Activated CD4-positive, alpha-beta T cell treated with anti-CD3 and anti-CD28 coated beads for 24 hours (primary cell): ENCODE results near the gene ORC3.
"Not testable (repeated sequence)": the region's sequence is repeated elsewhere in the genome, so short reads cannot be mapped to it uniquely, and the experiment has no call there.

Experiments used
- DNase-seq, 2 donors: peaks; one replicate each; pipeline ENCODE4 v3.0.0-alpha.2; 2020; ENCODE audit warnings: low read depth in 2 of 2

The ORC3 gene

GRCh38 chr6:87661016-87661415, 71.1 kb downstream of the ORC3 start:
- DNase-seq: no peak

- DNase-seq: no peak
Measured at GRCh38 chr6:87661503-87661902, 71.6 kb downstream of the ORC3 start.

- DNase-seq: no peak
Measured at GRCh38 chr6:87663434-87663833, 73.5 kb downstream of the ORC3 start.

GRCh38 chr6:87664921-87665485, 75.1 kb downstream of the ORC3 start:
- no peak for DNase-seq

- DNase-seq: no peak
Measured at GRCh38 chr6:87667032-87667431, 77.1 kb downstream of the ORC3 start.

GRCh38 chr6:87668013-87668412, 78.1 kb downstream of the ORC3 start:
- DNase-seq: no peak

- DNase-seq: no peak
Measured at GRCh38 chr6:87669051-87669450, 79.1 kb downstream of the ORC3 start.

GRCh38 chr6:87670707-87671106, 80.8 kb downstream of the ORC3 start:
- DNase-seq: no peak

GRCh38 chr6:87671555-87672029, 81.7 kb downstream of the ORC3 start:
- DNase-seq: no peak

GRCh38 chr6:87672641-87673040, 82.7 kb downstream of the ORC3 start:
- DNase-seq: no peak

- no peak for DNase-seq
Measured at GRCh38 chr6:87673237-87673636, 83.3 kb downstream of the ORC3 start.

GRCh38 chr6:87674290-87674689, 84.4 kb downstream of the ORC3 start:
- no peak for DNase-seq

- no peak for DNase-seq
Measured at GRCh38 chr6:87675004-87675681, 85.2 kb downstream of the ORC3 start.

GRCh38 chr6:87682310-87682709, 92.4 kb downstream of the ORC3 start:
- no peak for DNase-seq

GRCh38 chr6:87683890-87684289, 94.0 kb downstream of the ORC3 start:
- no peak for DNase-seq

- DNase-seq: no peak
Measured at GRCh38 chr6:87684895-87685654, 95.1 kb downstream of the ORC3 start.

GRCh38 chr6:87686636-87687205, 96.8 kb downstream of the ORC3 start:
- not testable (repeated sequence) for DNase-seq

GRCh38 chr6:87687296-87687695, 97.4 kb downstream of the ORC3 start:
- DNase-seq: no peak

GRCh38 chr6:87687893-87688292, 98.0 kb downstream of the ORC3 start:
- DNase-seq: not testable (repeated sequence)

GRCh38 chr6:87690441-87690840, 100.5 kb downstream of the ORC3 start:
- no peak for DNase-seq

GRCh38 chr6:87692086-87692485, 102.2 kb downstream of the ORC3 start:
- DNase-seq: no peak

- not testable (repeated sequence) for DNase-seq
Measured at GRCh38 chr6:87696817-87697216, 106.9 kb downstream of the ORC3 start.
